NCI-H345 (cell line): Measurements from ENCODE around the gene AMZ1.
"Not testable (repeated sequence)": the region's sequence is repeated elsewhere in the genome, so short reads cannot be mapped to it uniquely, and the experiment has no call there.

ENCODE experiments used
- DNase-seq: peaks from one replicate; lab custom pipeline; 2025; lab: John Stamatoyannopoulos, UW

The AMZ1 gene

GRCh38 chr7:2691932-2692439 is 4.0 kb downstream of the AMZ1 start:
- not testable (repeated sequence) for DNase-seq

- DNase-seq, result no peak
Measured at GRCh38 chr7:2692543-2692942, 4.5 kb downstream of the AMZ1 start.

- not testable (repeated sequence) for DNase-seq
Measured at GRCh38 chr7:2693420-2694121, 5.6 kb downstream of the AMZ1 start.

- not testable (repeated sequence) for DNase-seq
Measured at GRCh38 chr7:2694122-2694436, 6.1 kb downstream of the AMZ1 start.

GRCh38 chr7:2698581-2699288 is 10.7 kb downstream of the AMZ1 start:
- DNase-seq, result peak; percentile 39

GRCh38 chr7:2699289-2699620 is 11.3 kb downstream of the AMZ1 start:
- peak; percentile 47 for DNase-seq

GRCh38 chr7:2700141-2700850 is 12.3 kb downstream of the AMZ1 start:
- no peak for DNase-seq

GRCh38 chr7:2701424-2701823 is 13.4 kb downstream of the AMZ1 start:
- no peak for DNase-seq

- DNase-seq, result no peak
Measured at GRCh38 chr7:2701832-2702593, 14.0 kb downstream of the AMZ1 start.

- DNase-seq, result no peak
Measured at GRCh38 chr7:2702594-2702957, 14.6 kb downstream of the AMZ1 start.

GRCh38 chr7:2705371-2706096 is 17.5 kb downstream of the AMZ1 start:
- no peak for DNase-seq

GRCh38 chr7:2706685-2707126 is 18.7 kb downstream of the AMZ1 start:
- no peak for DNase-seq

- no peak for DNase-seq
Measured at GRCh38 chr7:2707481-2707880, 19.5 kb downstream of the AMZ1 start.

- DNase-seq, result no peak
Measured at GRCh38 chr7:2708041-2708440, 20.0 kb downstream of the AMZ1 start.

GRCh38 chr7:2708547-2709310 is 20.7 kb downstream of the AMZ1 start:
- DNase-seq, result no peak

GRCh38 chr7:2709553-2710285 is 21.7 kb downstream of the AMZ1 start:
- peak; percentile 64 for DNase-seq

GRCh38 chr7:2710286-2710655 is 22.3 kb downstream of the AMZ1 start:
- no peak for DNase-seq

GRCh38 chr7:2710901-2711551 is 23.0 kb downstream of the AMZ1 start:
- DNase-seq, result no peak

- no peak for DNase-seq
Measured at GRCh38 chr7:2711895-2712675, 24.1 kb downstream of the AMZ1 start.
